Measurements from ENCODE around the gene SLC35B2. TPM values are rescaled to one million over a fixed set of nuclear protein-coding genes. Genes with fewer than 3 reads are reported as not detected.
"Not testable (repeated sequence)": the region's sequence is repeated elsewhere in the genome, so short reads cannot be mapped to it uniquely, and the experiment has no call there.

The SLC35B2 gene
- total RNA-seq, 1 experiment from 2014 or later: 143 TPM

GRCh38 chr6:44234101-44235025, 23.0 kb downstream of the SLC35B2 start:
- intact Hi-C loops (cut with micrococcal nuclease; ENCODE audit: unreplicated experiment): loop anchor here (5.0 kb wide), 1 partner anchor 137 kb away; no protein-coding TSS in a partner anchor
- H3K4me3 Mint-ChIP-seq (ENCODE audit: low read depth, unreplicated experiment): no peak overlapping the region
- peaks cover 57% of the 10 kb centered on the region for H3K36me3 Mint-ChIP-seq (ENCODE audit: insufficient read depth, unreplicated experiment)
- BruUV-seq (replicated peaks): no TSS peak
- CTCF ChIA-PET: interaction anchor here (0.6 to 2.0 kb wide), 6 partner anchors 10 to 540 kb away, joined by 3 to 12 read pairs (median 6); no protein-coding TSS in a partner anchor
- DNase-seq: peak; percentile 75
- no peak overlapping the region for H3K27ac Mint-ChIP-seq (ENCODE audit: unreplicated experiment)
- no peaks in the 10 kb centered on the region for H3K27me3 Mint-ChIP-seq (ENCODE audit: unreplicated experiment)
- peaks cover 38% of the 10 kb centered on the region for H3K4me1 Mint-ChIP-seq (ENCODE audit: low read depth, unreplicated experiment)
- no peaks in the 10 kb centered on the region for H3K9me3 Mint-ChIP-seq (ENCODE audit: low read depth, unreplicated experiment)
- TF ChIP-seq, protein P1, sequence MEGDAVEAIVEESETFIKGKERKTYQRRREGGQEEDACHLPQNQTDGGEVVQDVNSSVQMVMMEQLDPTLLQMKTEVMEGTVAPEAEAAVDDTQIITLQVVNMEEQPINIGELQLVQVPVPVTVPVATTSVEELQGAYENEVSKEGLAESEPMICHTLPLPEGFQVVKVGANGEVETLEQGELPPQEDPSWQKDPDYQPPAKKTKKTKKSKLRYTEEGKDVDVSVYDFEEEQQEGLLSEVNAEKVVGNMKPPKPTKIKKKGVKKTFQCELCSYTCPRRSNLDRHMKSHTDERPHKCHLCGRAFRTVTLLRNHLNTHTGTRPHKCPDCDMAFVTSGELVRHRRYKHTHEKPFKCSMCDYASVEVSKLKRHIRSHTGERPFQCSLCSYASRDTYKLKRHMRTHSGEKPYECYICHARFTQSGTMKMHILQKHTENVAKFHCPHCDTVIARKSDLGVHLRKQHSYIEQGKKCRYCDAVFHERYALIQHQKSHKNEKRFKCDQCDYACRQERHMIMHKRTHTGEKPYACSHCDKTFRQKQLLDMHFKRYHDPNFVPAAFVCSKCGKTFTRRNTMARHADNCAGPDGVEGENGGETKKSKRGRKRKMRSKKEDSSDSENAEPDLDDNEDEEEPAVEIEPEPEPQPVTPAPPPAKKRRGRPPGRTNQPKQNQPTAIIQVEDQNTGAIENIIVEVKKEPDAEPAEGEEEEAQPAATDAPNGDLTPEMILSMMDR (IDR thresholded peaks at IDR 0.05; ENCODE audit: unreplicated experiment): peak; percentile 91

DNA sequence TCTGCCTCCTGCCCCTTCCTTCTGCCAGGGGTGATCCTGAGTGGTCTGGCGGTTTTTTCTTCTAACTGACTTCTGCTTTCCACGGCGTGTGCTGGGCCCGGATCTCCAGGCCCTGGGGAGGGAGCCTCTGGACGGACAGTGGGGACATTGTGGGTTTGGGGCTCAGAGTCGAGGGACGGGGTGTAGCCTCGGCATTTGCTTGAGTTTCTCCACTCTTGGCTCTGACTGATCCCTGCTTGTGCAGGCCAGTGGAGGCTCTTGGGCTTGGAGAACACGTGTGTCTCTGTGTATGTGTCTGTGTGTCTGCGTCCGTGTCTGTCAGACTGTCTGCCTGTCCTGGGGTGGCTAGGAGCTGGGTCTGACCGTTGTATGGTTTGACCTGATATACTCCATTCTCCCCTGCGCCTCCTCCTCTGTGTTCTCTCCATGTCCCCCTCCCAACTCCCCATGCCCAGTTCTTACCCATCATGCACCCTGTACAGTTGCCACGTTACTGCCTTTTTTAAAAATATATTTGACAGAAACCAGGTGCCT, 23.7 kb downstream of the SLC35B2 start:
- CTCF ChIA-PET: interaction anchor here (1.1 to 2.0 kb wide), 3 partner anchors 9 to 137 kb away, joined by 7 to 12 read pairs (median 10); no protein-coding TSS in a partner anchor
- TF ChIP-seq, protein P1 (IDR thresholded peaks at IDR 0.05; ENCODE audit: unreplicated experiment): no peak
- BruUV-seq (replicated peaks): no TSS peak
- intact Hi-C loops (cut with micrococcal nuclease; ENCODE audit: unreplicated experiment): no loop called here
- Mint-ChIP-seq H3K4me1 (ENCODE audit: low read depth, unreplicated experiment) (peaks cover 30% of the 10 kb centered on the region), H3K27ac (ENCODE audit: unreplicated experiment) (no peak overlapping the region), H3K36me3 (ENCODE audit: insufficient read depth, unreplicated experiment) (peaks cover 60% of the 10 kb centered on the region), H3K27me3 (ENCODE audit: unreplicated experiment) (no peaks in the 10 kb centered on the region), H3K9me3 (ENCODE audit: low read depth, unreplicated experiment) (no peaks in the 10 kb centered on the region), H3K4me3 (ENCODE audit: low read depth, unreplicated experiment) (no peak overlapping the region)
- DNase-seq: no peak

DNA sequence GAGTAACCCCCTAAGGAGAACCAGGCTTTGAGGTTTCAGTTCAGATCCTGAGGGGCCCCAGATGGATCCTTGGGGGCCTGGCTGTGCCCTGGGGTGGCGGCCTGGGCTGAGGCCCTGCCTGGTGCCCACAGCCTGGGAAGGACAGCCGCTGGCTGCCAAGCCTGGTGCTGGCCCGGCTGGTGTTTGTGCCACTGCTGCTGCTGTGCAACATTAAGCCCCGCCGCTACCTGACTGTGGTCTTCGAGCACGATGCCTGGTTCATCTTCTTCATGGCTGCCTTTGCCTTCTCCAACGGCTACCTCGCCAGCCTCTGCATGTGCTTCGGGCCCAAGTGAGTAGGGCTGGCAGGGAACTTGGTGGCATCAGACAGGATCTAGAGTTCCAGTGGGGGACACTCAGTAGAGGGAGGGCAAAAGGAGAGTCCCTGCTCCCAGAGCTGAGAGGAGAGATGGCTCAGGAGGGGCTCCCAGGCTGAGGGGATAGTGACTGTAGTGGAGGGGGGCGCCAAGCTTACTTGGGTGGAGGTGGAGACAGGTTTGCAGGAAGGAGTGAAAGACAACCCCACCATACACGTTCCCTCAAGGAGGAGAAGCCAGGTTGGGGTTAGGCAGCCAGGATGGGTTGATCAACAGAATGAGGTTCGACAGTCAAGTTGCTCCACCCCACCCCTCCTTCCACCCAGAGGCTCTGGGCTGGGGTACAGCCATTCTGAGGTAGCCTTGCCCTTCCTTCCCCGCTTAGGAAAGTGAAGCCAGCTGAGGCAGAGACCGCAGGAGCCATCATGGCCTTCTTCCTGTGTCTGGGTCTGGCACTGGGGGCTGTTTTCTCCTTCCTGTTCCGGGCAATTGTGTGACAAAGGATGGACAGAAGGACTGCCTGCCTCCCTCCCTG, 24.4 kb downstream of the SLC35B2 start:
- intact Hi-C loops (cut with micrococcal nuclease; ENCODE audit: unreplicated experiment): no loop called here
- H3K27ac Mint-ChIP-seq (ENCODE audit: unreplicated experiment): no peak overlapping the region
- no peak for DNase-seq
- TF ChIP-seq, protein P1 (IDR thresholded peaks at IDR 0.05; ENCODE audit: unreplicated experiment): no peak
- no peak overlapping the region for H3K4me3 Mint-ChIP-seq (ENCODE audit: low read depth, unreplicated experiment)
- no TSS peak for BruUV-seq (replicated peaks)
- H3K4me1 Mint-ChIP-seq (ENCODE audit: low read depth, unreplicated experiment): peaks cover 25% of the 10 kb centered on the region
- H3K36me3 Mint-ChIP-seq (ENCODE audit: insufficient read depth, unreplicated experiment): peaks cover 53% of the 10 kb centered on the region
- H3K9me3 Mint-ChIP-seq (ENCODE audit: low read depth, unreplicated experiment): no peaks in the 10 kb centered on the region
- CTCF ChIA-PET: interaction anchor here (0.6 kb wide), 1 partner anchor 57 kb away, joined by 3 read pairs; no protein-coding TSS in a partner anchor
- H3K27me3 Mint-ChIP-seq (ENCODE audit: unreplicated experiment): no peaks in the 10 kb centered on the region

DNA sequence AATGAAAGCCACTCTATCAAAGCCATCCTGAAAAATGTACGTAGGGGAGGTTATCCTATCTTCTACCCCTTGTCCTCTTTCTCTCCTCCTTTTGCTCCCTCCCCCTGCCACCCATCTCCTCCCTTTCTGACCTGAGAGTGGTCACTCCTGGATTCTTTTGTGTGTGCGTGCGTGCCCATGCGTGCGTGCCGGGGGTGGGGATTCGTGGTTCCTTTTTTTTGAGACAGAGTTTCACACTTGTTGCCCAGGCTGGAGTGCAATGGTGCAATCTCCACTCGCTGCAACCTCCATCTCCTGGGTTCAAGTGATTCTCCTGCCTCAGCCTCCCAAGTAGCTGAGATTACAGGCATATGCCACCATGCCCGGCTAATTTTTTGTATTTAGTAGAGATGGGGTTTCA, 25.9 kb downstream of the SLC35B2 start:
- DNase-seq; H3K27ac Mint-ChIP-seq (ENCODE audit: unreplicated experiment); intact Hi-C loops (cut with micrococcal nuclease; ENCODE audit: unreplicated experiment); BruUV-seq (replicated peaks); CTCF ChIA-PET; H3K27me3 Mint-ChIP-seq (ENCODE audit: unreplicated experiment); H3K4me3 Mint-ChIP-seq (ENCODE audit: low read depth, unreplicated experiment); H3K9me3 Mint-ChIP-seq (ENCODE audit: low read depth, unreplicated experiment): not testable (repeated sequence)
- Mint-ChIP-seq H3K4me1 (ENCODE audit: low read depth, unreplicated experiment) (peaks cover 32% of the 10 kb centered on the region), H3K36me3 (ENCODE audit: insufficient read depth, unreplicated experiment) (peaks cover 38% of the 10 kb centered on the region)
